ENCODE data around the gene FAM83D. TPM values are rescaled to one million over a fixed set of nuclear protein-coding genes. Genes with fewer than 3 reads are reported as not detected.
"Not testable (repeated sequence)": the region's sequence is repeated elsewhere in the genome, so short reads cannot be mapped to it uniquely, and the experiment has no call there.

FAM83D gene
- total RNA-seq, 5 donors from 2014 or later (not counting 1 experiment from before 2014, with no cell fraction given): 1.3 to 4.0 (median 2.4) TPM

GRCh38 chr20:38991814-38992704, 65.8 kb downstream of the FAM83D start:
- CTCF ChIA-PET: no interaction called here
- H3K27ac Mint-ChIP-seq: no peak overlapping the region

GRCh38 chr20:38995536-38996044, 69.4 kb downstream of the FAM83D start:
- ChIA-PET POLR2A (interaction anchor here in 1 of 2 donors (0.6 kb wide), 1 partner anchor 11 kb away, joined by 4 read pairs; no protein-coding TSS in a partner anchor), CTCF (interaction anchor here (0.7 to 1.0 kb wide), 2 partner anchors 8 to 9 kb away, joined by 3 to 5 read pairs; no protein-coding TSS in a partner anchor)
- Histone ChIP-seq H3K27me3 (replicated peaks in 1 of 2; ENCODE audit: control insufficient read depth in 2 of 2, extremely low read depth in 1 of 2, insufficient read depth in 2 of 2, low read length in 1 of 2) (no peaks in the 10 kb centered on the region), H3K4me3 (ENCODE audit: control insufficient read depth in 1 of 2, extremely low read depth in 1 of 2, low read length in 1 of 2) (no peak overlapping the region), H3K27ac (ENCODE audit: low read length) (no peak overlapping the region), H3K36me3 (ENCODE audit: control insufficient read depth in 2 of 2, extremely low read depth in 1 of 2, insufficient read depth in 1 of 2, low read length in 1 of 2) (peaks cover 6 to 22% of the 10 kb centered on the region in 2 donors), H3K4me1 (ENCODE audit: control insufficient read depth in 1 of 2, extremely low read depth in 1 of 2, insufficient read depth in 2 of 2, low read length in 2 of 2) (peaks cover 0 to 9% of the 10 kb centered on the region in 2 experiments), H3K9me3 (no peaks in the 10 kb centered on the region)
- H3K36me3 Mint-ChIP-seq: peaks cover 47% of the 10 kb centered on the region
- H3K4me3 Mint-ChIP-seq: no peak overlapping the region
- ATAC-seq (replicated peaks in 1 of 4) (no peak), DNase-seq (no peak)
- H3K27me3 Mint-ChIP-seq: no peaks in the 10 kb centered on the region
- no peaks in the 10 kb centered on the region for H3K9me3 Mint-ChIP-seq
- H3K27ac Mint-ChIP-seq: no peak overlapping the region
- peaks cover 12% of the 10 kb centered on the region in 3 donors for H3K4me1 Mint-ChIP-seq
- 100% methylated on average over 2 of the region's 3 CpGs for WGBS (ENCODE audit: insufficient coverage)

More at GRCh38 chr20:38991814-38992704, 65.8 kb downstream of the FAM83D start:
- Histone ChIP-seq H3K9me3 (no peaks in the 10 kb centered on the region), H3K27me3 (replicated peaks in 1 of 2; ENCODE audit: control insufficient read depth in 2 of 2, extremely low read depth in 1 of 2, insufficient read depth in 2 of 2, low read length in 1 of 2) (no peaks in the 10 kb centered on the region), H3K4me1 (ENCODE audit: control insufficient read depth in 1 of 2, extremely low read depth in 1 of 2, insufficient read depth in 2 of 2, low read length in 2 of 2) (no peaks in the 10 kb centered on the region), H3K4me3 (ENCODE audit: control insufficient read depth in 1 of 2, extremely low read depth in 1 of 2, low read length in 1 of 2) (no peak overlapping the region), H3K27ac (ENCODE audit: low read length) (no peak overlapping the region), H3K36me3 (ENCODE audit: control insufficient read depth in 2 of 2, extremely low read depth in 1 of 2, insufficient read depth in 1 of 2, low read length in 1 of 2) (peaks cover 2 to 18% of the 10 kb centered on the region in 2 donors)
- POLR2A ChIA-PET: interaction anchor here in 1 of 2 donors (0.6 kb wide), 1 partner anchor 157 kb away, joined by 3 read pairs; no protein-coding TSS in a partner anchor
- Mint-ChIP-seq H3K4me1 (peaks cover 0 to 9% (median 4%) of the 10 kb centered on the region in 3 donors), H3K9me3 (no peaks in the 10 kb centered on the region), H3K36me3 (peaks cover 41% of the 10 kb centered on the region), H3K27me3 (no peaks in the 10 kb centered on the region), H3K4me3 (no peak overlapping the region)
- DNase-seq: no peak
- ATAC-seq (replicated peaks in 1 of 4): no peak
- WGBS (ENCODE audit: insufficient coverage): no CpG with 5 or more reads among the region's 5 CpGs

- H3K4me3 Mint-ChIP-seq; DNase-seq; H3K9me3 Mint-ChIP-seq; POLR2A ChIA-PET; H3K27ac ChIP-seq (ENCODE audit: low read length); ATAC-seq (replicated peaks in 1 of 4); H3K27ac Mint-ChIP-seq; H3K27me3 Mint-ChIP-seq; H3K4me1 ChIP-seq (ENCODE audit: control insufficient read depth in 1 of 2, extremely low read depth in 1 of 2, insufficient read depth in 2 of 2, low read length in 2 of 2); H3K4me3 ChIP-seq (ENCODE audit: control insufficient read depth in 1 of 2, extremely low read depth in 1 of 2, low read length in 1 of 2); H3K27me3 ChIP-seq (replicated peaks in 1 of 2; ENCODE audit: control insufficient read depth in 2 of 2, extremely low read depth in 1 of 2, insufficient read depth in 2 of 2, low read length in 1 of 2); H3K9me3 ChIP-seq: not testable (repeated sequence)
- CTCF ChIA-PET: interaction anchor here in 1 of 2 donors (0.5 kb wide), 1 partner anchor 50 kb away, joined by 4 read pairs; no protein-coding TSS in a partner anchor
- 100% methylated on average over 1 of the region's 1 CpG for whole genome bisulfite sequencing (ENCODE audit: insufficient coverage)
- peaks cover 12% of the 10 kb centered on the region in 3 donors for H3K4me1 Mint-ChIP-seq
- H3K36me3 ChIP-seq (ENCODE audit: control insufficient read depth in 2 of 2, extremely low read depth in 1 of 2, insufficient read depth in 1 of 2, low read length in 1 of 2): peaks cover 11 to 32% of the 10 kb centered on the region in 2 donors
- H3K36me3 Mint-ChIP-seq: peaks cover 51% of the 10 kb centered on the region
Observed at GRCh38 chr20:38996866-38997265, 70.6 kb downstream of the FAM83D start.

GRCh38 chr20:38997622-38998021, 71.4 kb downstream of the FAM83D start:
- ChIA-PET POLR2A (interaction anchor here in 1 of 2 donors (0.6 kb wide), 1 partner anchor 29 kb away, joined by 3 read pairs; no protein-coding TSS in a partner anchor), CTCF (no interaction called here)
- no peaks in the 10 kb centered on the region for H3K27me3 Mint-ChIP-seq
- peak in 2 of 4 experiments; percentile 33 to 35 for ATAC-seq (replicated peaks in 1 of 4)
- Histone ChIP-seq H3K27ac (ENCODE audit: low read length) (no peak overlapping the region), H3K4me3 (ENCODE audit: control insufficient read depth in 1 of 2, extremely low read depth in 1 of 2, low read length in 1 of 2) (no peak overlapping the region), H3K36me3 (ENCODE audit: control insufficient read depth in 2 of 2, extremely low read depth in 1 of 2, insufficient read depth in 1 of 2, low read length in 1 of 2) (peaks cover 15 to 39% of the 10 kb centered on the region in 2 donors), H3K9me3 (no peaks in the 10 kb centered on the region), H3K27me3 (replicated peaks in 1 of 2; ENCODE audit: control insufficient read depth in 2 of 2, extremely low read depth in 1 of 2, insufficient read depth in 2 of 2, low read length in 1 of 2) (no peaks in the 10 kb centered on the region), H3K4me1 (ENCODE audit: control insufficient read depth in 1 of 2, extremely low read depth in 1 of 2, insufficient read depth in 2 of 2, low read length in 2 of 2) (peaks cover 0 to 9% of the 10 kb centered on the region in 2 experiments)
- 13% methylated on average over 6 of the region's 8 CpGs for WGBS (ENCODE audit: insufficient coverage)
- peaks cover 12% of the 10 kb centered on the region in 3 donors for H3K4me1 Mint-ChIP-seq
- no peak overlapping the region for H3K4me3 Mint-ChIP-seq
- H3K36me3 Mint-ChIP-seq: peaks cover 54% of the 10 kb centered on the region
- H3K27ac Mint-ChIP-seq: peak overlapping the region; percentile 46 to 73
- DNase-seq: peak in 4 of 35 experiments; percentile 1 to 16 (median 5)
- H3K9me3 Mint-ChIP-seq: no peaks in the 10 kb centered on the region

- H3K4me3 Mint-ChIP-seq: no peak overlapping the region
- POLR2A ChIA-PET: no interaction called here
- H3K36me3 Mint-ChIP-seq: peaks cover 64% of the 10 kb centered on the region
- Histone ChIP-seq H3K9me3 (no peaks in the 10 kb centered on the region), H3K4me3 (ENCODE audit: control insufficient read depth in 1 of 2, extremely low read depth in 1 of 2, low read length in 1 of 2) (no peak overlapping the region), H3K36me3 (ENCODE audit: control insufficient read depth in 2 of 2, extremely low read depth in 1 of 2, insufficient read depth in 1 of 2, low read length in 1 of 2) (peaks cover 15 to 47% of the 10 kb centered on the region in 2 donors), H3K4me1 (ENCODE audit: control insufficient read depth in 1 of 2, extremely low read depth in 1 of 2, insufficient read depth in 2 of 2, low read length in 2 of 2) (peaks cover 0 to 12% of the 10 kb centered on the region in 2 experiments), H3K27me3 (replicated peaks in 1 of 2; ENCODE audit: control insufficient read depth in 2 of 2, extremely low read depth in 1 of 2, insufficient read depth in 2 of 2, low read length in 1 of 2) (no peaks in the 10 kb centered on the region), H3K27ac (ENCODE audit: low read length) (no peak overlapping the region)
- CTCF ChIA-PET: no interaction called here
- ATAC-seq (replicated peaks in 1 of 4) (no peak), DNase-seq (no peak)
- peaks cover 18 to 23% (median 20%) of the 10 kb centered on the region in 3 donors for H3K4me1 Mint-ChIP-seq
- 87% methylated on average over 3 of the region's 3 CpGs for WGBS (ENCODE audit: insufficient coverage)
- H3K27me3 Mint-ChIP-seq: no peaks in the 10 kb centered on the region
- H3K27ac Mint-ChIP-seq: no peak overlapping the region
- H3K9me3 Mint-ChIP-seq: no peaks in the 10 kb centered on the region
Observed at GRCh38 chr20:38999217-38999616, 73.0 kb downstream of the FAM83D start.
